SU-DHL-6 (cell line): Measurements from ENCODE around the gene KCNAB3.

Experiments
- EZH2phosphoT487 ChIP-seq: fragments of 200-600 bp; sonication (generic), shearing (Covaris generic); conservative IDR thresholded peaks from 2 replicates; pipeline ENCODE4 v1.6.1; 2018; ENCODE audit warnings: mild to moderate bottlenecking, antibody characterized with exemption, low read length, moderate library complexity, mixed read lengths
- TF ChIP-seq, protein P1 (sequence below): fragments of 200-600 bp; sonication (generic); IDR thresholded peaks from one replicate; pipeline ENCODE4 v1.5.1; 2017; ENCODE audit warnings: antibody characterized with exemption, mild to moderate bottlenecking, low read length, moderate library complexity; ENCODE audit not compliant: insufficient read depth, poor library complexity, severe bottlenecking

DNA sequence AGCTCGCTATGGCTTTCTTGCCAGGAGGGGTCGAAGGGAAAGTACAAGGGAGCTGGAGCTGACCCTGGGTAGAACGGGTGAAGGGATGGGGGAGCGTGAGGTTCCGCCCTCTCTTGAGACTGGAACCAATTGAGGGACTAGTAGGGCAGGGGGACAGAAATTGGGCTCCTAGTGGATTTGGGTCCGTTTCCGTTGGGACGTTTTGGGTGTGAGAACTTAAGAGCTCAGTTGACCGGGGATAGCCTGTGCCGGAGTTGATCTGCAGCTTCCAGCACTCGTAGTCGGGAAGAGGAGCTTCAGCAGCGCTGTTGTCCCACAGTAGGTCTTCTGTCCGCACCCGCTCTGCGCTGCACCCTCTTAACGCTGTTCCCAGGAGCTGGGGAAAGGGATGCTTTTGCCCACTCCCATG, 2.8 kb upstream of the KCNAB3 start:
- TF ChIP-seq, protein P1, sequence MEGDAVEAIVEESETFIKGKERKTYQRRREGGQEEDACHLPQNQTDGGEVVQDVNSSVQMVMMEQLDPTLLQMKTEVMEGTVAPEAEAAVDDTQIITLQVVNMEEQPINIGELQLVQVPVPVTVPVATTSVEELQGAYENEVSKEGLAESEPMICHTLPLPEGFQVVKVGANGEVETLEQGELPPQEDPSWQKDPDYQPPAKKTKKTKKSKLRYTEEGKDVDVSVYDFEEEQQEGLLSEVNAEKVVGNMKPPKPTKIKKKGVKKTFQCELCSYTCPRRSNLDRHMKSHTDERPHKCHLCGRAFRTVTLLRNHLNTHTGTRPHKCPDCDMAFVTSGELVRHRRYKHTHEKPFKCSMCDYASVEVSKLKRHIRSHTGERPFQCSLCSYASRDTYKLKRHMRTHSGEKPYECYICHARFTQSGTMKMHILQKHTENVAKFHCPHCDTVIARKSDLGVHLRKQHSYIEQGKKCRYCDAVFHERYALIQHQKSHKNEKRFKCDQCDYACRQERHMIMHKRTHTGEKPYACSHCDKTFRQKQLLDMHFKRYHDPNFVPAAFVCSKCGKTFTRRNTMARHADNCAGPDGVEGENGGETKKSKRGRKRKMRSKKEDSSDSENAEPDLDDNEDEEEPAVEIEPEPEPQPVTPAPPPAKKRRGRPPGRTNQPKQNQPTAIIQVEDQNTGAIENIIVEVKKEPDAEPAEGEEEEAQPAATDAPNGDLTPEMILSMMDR = no peak
- no peak for TF ChIP-seq EZH2phosphoT487
